IPS DF 19.7 (cell line): Measurements from ENCODE around the gene C20orf96.
"Not testable (repeated sequence)": the region's sequence is repeated elsewhere in the genome, so short reads cannot be mapped to it uniquely, and the experiment has no call there.

Experiments used
- DNase-seq: peaks from one replicate; pipeline ENCODE4 v3.0.0-alpha.2; 2013; ENCODE audit warnings: low read depth, low spot score

The C20orf96 gene

DNA sequence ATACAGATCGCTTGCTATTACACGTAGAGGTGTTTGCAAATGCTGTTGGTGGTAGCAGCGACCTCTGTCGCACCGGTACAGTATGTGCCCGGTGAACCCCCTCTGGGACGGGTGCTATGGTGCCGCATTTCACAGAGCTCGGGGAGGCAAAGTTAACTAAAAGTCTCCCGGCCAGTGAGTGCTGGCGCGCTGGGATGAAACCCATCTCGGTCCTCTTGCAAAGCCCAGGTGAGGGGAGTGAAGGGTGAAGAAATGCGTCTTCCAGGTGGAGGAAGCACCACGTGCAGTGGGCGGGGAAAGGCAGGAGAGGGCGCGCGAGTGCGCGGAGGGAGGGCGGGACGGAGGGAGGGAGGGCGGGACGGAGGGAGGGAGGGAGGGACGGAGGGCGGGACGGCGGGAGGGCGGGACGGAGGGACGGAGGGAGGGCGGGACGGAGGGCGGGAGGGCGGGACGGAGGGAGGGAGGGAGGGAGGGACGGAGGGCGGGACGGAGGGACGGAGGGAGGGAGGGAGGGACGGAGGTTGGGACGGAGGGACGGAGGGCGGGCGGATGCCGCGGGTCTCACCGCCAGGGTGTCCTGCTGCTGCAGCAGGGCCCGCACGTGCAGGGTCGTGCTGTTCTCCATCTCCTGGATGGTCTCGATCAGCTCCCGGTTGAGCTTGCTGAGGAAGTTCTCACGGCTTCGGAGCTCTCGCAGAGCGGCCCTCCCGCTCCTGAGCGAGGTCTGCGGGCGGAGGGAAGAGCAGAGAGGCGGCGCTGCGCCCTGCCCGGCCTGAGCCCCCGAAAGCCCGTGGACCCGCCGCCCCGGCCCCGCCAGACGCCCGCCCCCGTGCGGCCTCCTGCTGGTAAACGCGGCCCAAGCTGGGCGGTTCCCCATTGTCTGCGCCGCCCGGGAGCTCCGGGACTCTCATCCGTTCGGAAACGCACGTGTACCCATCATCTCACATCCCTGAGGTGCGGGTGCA is 11.7 kb downstream of the C20orf96 start:
- DNase-seq: no peak

DNA sequence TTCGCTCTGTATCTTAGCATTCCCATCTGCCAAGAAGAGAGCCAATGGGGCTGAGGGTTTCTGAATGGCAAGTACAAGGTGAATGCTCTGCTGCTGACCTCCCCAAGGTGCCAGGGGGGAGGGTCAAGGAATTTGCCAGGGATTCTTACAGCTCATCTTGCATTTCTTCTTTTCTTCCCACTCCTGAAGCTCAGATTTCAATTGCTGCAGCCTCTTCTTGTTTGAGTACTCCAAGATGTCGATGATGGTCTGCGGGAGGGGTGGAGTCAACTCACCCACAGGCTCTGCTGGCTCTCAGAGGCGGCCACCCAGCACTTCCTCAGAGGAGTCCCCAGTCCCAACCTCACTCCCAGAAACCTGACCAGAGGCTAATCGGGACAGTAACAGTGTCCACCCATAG is 12.4 kb downstream of the C20orf96 start:
- DNase-seq: no peak

- DNase-seq: no peak
These were observed 13.1 kb downstream of the C20orf96 start for GRCh38 chr20:277496-277781.

DNA sequence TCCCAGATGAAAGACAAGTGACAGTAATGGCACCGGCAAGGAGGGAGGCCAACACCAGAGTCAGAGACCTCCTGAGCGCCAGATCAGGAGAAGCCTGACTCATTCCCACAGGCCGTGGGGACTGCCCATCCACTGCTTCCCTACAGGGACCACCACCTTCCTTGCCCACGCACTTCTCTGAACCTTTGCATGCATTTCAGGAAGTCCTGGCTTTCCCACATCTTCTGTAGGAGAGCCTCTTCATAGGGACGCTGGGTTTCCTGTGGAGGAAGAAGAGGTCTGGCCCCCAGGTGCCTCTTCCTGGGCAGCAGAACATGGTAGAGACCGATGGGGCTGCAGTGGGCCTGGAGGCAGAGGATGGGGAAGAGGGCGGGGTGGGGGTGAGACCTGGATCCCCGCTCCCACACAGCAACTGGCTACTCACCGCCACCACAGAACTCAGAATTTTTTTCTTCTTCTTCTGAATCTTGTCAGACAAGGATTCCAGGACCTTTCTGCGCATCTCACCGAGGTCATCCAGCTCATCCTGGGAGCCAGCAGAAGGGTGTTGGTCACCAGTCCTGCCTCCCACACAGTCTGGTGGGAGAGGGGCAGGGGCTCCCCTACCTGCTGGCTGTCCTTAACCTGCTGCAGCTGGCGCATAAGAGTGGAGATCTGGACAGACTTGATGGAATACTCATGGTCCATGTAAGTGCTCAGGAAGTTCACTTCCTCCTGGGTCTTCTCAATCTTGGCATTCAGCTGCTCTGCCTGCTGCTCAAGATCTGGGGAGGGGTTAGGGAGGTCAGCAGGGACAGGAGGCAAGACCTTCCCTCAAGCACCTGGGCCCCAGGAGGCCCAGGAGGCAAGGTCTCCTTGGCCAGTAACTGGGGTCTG is 13.7 kb downstream of the C20orf96 start:
- no peak for DNase-seq

DNA sequence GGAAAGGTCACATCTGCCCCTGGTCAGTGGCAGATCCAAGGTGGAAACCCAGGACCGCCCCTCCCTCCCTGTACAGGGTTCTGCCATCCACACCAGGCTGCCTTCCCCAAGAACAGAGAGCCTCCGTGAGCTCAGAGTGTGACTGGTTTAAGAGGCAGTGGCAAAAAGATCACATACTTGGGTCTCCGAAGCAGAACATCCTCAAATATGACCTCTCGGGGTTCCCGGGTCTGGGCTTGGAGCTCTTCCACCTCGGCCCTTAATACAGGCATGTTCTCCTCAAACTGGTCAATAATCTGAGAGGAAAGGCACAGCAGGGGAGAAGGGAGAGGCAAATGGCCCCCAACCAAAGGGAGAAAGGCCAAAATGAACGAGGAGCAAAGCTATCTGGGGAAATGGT is 14.8 kb downstream of the C20orf96 start:
- no peak for DNase-seq

DNA sequence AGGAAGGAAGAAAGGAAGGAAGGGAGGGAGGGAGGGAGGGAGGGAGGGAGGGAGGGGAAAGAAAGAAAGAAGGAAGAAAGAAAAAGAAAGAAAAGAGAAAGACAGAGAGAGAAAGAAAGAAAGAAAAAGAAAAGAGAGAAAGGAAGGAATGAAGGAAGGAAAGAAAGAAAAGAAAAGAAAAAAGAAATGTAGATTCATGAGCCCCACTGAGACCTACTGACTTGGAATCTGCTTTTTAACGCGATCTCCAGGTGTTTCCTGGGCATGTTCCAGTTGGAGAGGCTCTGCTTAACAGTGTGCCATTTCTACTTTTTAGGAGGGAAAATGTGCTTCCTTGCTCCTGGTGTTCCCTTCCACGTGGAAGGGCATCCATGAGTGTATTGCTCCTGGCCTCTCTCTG is 16.7 kb downstream of the C20orf96 start:
- DNase-seq: no peak

DNA sequence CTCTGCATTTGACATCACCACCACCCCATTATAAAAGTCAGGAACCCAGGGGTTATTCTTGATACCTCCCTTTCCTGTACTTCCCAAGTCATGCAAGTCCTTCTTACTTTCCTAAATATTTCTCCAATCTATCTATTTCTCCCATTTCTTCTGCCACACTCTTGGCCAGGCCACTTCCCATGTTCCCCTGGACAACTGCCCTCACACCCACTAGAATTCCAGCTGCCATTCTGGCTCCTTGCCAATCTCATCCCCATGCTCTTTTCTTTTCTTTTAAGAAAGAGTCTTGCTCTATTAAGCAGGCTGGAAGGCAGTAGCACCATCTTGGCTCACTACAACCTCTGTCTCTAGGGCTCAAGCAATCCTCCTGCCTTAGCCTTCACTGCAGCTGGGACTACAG is 17.8 kb downstream of the C20orf96 start:
- no peak for DNase-seq

GRCh38 chr20:271528-271927 is 19.0 kb downstream of the C20orf96 start:
- no peak for DNase-seq

DNA sequence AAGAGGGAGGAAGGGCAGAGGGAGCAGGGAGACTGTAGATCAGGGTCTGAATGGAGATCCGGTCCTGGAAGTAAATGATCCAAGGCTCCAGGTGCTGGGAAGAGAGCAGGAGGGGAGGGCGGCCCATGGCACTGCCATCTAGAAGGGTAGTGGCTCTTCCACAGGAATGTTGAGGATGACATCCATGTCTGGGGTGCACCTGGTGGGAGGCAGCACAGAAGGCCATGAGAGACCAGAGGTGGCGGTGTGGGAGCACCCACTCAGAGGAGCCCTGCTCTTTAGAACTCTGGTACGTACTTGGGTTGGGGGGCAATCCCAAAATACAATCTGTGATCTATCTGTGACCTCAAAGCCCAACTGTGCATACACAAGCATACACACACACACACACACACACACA is 19.5 kb downstream of the C20orf96 start:
- no peak for DNase-seq

DNA sequence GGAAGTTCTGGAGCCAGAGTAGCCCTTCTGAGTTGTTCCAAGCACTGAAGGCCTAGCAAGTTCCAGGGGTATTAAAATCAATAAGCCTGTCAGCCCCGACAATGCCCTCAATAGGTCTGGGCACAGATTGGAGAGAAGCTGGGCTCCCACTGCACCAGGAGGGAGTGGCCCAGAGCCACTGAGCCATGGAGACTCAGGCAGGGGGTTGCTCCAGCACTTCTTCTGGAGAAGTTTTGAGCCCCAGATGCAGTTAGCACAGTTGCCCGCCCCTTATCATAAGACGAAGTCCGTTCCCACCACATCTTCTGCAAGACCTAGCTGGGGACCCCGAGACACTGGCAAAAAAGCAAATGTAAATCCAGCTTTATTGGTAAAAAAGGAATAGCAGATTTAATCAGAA is 20.0 kb downstream of the C20orf96 start:
- no peak for DNase-seq

GRCh38 chr20:266596-267562 is 23.7 kb downstream of the C20orf96 start:
- DNase-seq: no peak

DNA sequence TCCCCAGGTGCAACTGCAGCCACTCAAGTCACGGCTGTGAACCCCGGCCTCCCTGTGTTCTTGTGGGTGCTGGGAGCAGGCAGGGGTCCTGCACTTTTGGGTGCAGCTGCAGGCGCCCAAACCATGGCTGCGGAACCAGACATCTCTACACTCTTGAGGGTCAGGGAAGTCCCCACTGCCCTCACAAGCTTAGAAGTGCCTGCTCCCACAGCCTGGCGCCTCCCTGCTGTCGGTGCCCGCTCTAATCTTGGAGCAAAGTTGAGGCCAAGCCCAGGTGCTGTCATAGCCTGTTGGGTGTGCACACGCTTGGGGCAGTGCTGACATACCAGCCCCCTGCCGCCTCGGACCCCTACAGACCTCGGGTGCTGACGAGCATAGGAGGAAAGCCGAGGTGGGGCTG is 26.8 kb downstream of the C20orf96 start:
- no peak for DNase-seq

- DNase-seq: no peak
These were observed 30.6 kb downstream of the C20orf96 start for GRCh38 chr20:259981-260380.

- DNase-seq: no peak
These were observed 31.6 kb downstream of the C20orf96 start for GRCh38 chr20:258963-259362.

DNA sequence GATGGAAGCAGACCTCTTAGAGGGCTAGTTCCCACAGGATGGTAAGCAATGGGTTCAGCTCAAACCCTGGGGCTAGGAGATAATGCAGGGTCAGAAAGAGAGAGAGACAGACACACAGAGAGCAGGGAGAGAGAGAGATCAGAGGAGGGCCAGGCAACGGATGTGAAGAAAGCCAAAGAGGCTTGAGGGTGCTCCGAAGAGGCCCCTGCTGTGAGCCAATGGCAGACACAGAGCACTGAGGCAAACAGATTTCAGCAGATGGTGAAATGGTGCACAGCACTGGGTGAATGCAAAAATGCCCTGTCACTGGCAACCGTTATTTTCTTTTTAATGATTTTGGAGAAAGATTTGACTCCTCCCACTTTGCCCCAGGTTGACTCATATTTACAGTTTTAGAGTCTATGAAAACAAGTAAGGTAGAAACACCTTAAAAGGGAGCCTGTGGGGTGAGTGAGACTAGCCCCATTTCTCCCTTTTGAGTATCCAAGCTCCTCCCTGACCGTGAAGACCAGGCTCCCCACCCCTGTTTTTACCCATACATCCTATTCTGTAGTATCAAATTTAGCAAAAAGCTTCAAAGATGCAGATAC is 32.2 kb downstream of the C20orf96 start:
- no peak for DNase-seq

GRCh38 chr20:257419-257818 is 33.1 kb downstream of the C20orf96 start, which contains the start of gene DEFB132:
Gene DEFB132, plus strand, starts transcription at chr20:257724. Its CDS starts 55 bp downstream, at chr20:257779.
- no peak for DNase-seq

GRCh38 chr20:253447-253846 is 37.1 kb downstream of the C20orf96 start:
- not testable (repeated sequence) for DNase-seq

GRCh38 chr20:252801-253200 is 37.7 kb downstream of the C20orf96 start:
- no peak for DNase-seq

DNA sequence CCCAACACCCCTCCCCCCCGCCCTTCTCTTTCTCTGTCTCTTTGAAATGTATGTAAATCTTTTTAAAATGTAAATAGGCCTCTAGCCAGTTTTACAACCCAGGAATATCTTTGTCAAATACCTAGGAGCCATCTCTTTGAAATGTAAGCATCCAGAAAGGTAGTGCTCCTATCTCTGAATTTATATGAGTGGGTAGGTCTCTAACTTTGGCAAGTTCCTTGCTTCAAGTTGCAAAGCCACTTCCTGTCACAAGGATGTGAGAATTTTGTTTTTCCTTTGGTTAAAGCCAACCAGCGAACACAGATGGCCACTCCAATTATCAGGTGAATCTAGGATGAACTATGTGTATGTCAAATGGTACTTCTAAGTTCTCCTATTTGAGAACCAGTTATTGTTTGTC is 39.2 kb downstream of the C20orf96 start:
- peak; percentile 71 for DNase-seq

DNA sequence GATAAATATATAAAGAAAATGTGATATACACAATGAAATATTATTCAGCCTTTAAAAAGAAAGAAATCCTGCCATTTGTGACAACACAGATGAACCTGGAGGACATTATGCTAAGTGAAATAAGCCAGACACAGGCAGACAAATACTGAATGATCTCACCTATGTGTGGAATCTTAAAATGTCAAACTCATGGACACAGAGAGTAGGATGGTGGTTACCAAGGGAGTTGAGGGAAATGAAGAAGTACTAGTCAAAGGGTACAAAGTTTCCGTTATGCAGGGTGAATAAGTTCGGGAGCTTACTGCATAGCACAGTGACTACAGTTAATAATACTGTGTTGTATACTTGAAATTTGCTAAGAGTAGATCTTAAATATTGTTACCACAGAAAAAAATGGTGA is 47.6 kb downstream of the C20orf96 start:
- DNase-seq: no peak

GRCh38 chr20:237929-238328 is 52.6 kb downstream of the C20orf96 start:
- no peak for DNase-seq
